Spleen (tissue), 11 donors: ENCODE results near the gene UCK2. TPM values are rescaled to one million over a fixed set of nuclear protein-coding genes. Genes with fewer than 3 reads are reported as not detected.

ENCODE experiments used
- DNase-seq: peaks from one replicate; pipeline ENCODE4 v3.0.0-alpha.2; 2020
- H3K27ac ChIP-seq, 8 donors: fragments of 200-600 bp; sonication (generic) in 7 of 8; 1 replicate in 4 of 8; 2 replicates in 4 of 8; pipeline versions ENCODE4 v1.5.0 to v1.8.0; 2016 to 2021; ENCODE audit warnings: inconsistent platforms in 4 of 8, mild to moderate bottlenecking in 4 of 8, moderate library complexity in 1 of 8
- H3K27me3 ChIP-seq, 7 donors: fragments of 200-600 bp; sonication (generic) in 6 of 7; replicated peaks in 1 of 7; 1 replicate in 4 of 7; 2 replicates in 3 of 7; pipeline versions ENCODE4 v1.5.0 to v1.8.0; 2016 to 2021; ENCODE audit warnings: inconsistent platforms in 3 of 7, mild to moderate bottlenecking in 1 of 7
- H3K36me3 ChIP-seq, 6 donors: fragments of 200-600 bp; sonication (generic) in 5 of 6; 1 replicate in 4 of 6; 2 replicates in 2 of 6; pipeline versions ENCODE4 v1.5.0 to v1.8.0; 2016 to 2021; ENCODE audit warnings: inconsistent platforms in 2 of 6
- H3K4me1 ChIP-seq, 6 donors: fragments of 200-600 bp; sonication (generic) in 5 of 6; 1 replicate in 3 of 6; 2 replicates in 3 of 6; pipeline versions ENCODE4 v1.5.0 to v1.8.0; 2016 to 2021; ENCODE audit warnings: inconsistent platforms in 3 of 6
- H3K4me3 ChIP-seq, 8 donors: fragments of 200-600 bp; sonication (generic) in 7 of 8; 1 replicate in 4 of 8; 2 replicates in 4 of 8; pipeline versions ENCODE4 v1.5.0 to v1.8.0; 2016 to 2021; ENCODE audit warnings: inconsistent platforms in 4 of 8, mild to moderate bottlenecking in 4 of 8, moderate library complexity in 2 of 8
- H3K9me3 ChIP-seq, 8 donors: fragments of 200-600 bp; sonication (generic) in 7 of 8; 1 replicate in 4 of 8; 2 replicates in 4 of 8; pipeline versions ENCODE4 v1.5.0 to v1.8.0; 2016 to 2021; ENCODE audit warnings: inconsistent platforms in 4 of 8
- POLR2A ChIP-seq, 3 donors: fragments of 450-650 bp; IDR thresholded peaks; one replicate each; pipeline ENCODE4 v1.5.1; 2017; ENCODE audit warnings: antibody characterized with exemption in 3 of 3, mild to moderate bottlenecking in 1 of 3
- POLR2AphosphoS5 ChIP-seq, 3 donors: sonication (generic); formaldehyde crosslinking; IDR thresholded peaks; one replicate each; pipeline ENCODE4 v1.5.1; 2017; ENCODE audit warnings: antibody characterized with exemption in 3 of 3
- WGBS, 5 donors: extraction: QIAGEN DNeasy Blood & Tissue Kit in 3 of 5; methylation state at CpG; one replicate each; pipeline versions ENCODE4 v1.1.5 to v1.1.7; 2013 to 2018; 5-methylcytosine and 5-hydroxymethylcytosine counted together
- intact Hi-C: fragments of 100-400 bp; cut with DNase I; formaldehyde crosslinking; loops from one replicate; pipeline ENCODE4 v1.15.0; 2023; ENCODE audit warnings: low total_unique reads
- polyA plus RNA-seq, 3 donors: library from polyadenylated mRNA; stranded (reverse); fragments of 200-250 nt; gene quantifications; one replicate each; pipeline ENCODE4 v1.2.1, GENCODE V29; 2013
- total RNA-seq, 7 donors: library from RNA; depleted of rRNA in 3 of 7; stranded (reverse); fragments of >200 nt in 3 of 7; fragmentation: NEBNext Ultra II Directional in 4 of 7; extraction: Animal tissue kit (Norgen Biotek cat#: 25700) in 4 of 7; gene quantifications; one replicate each; pipeline versions ENCODE4 v1.1.0 to v1.2.1, GENCODE V29; 2016 to 2021
- TF ChIP-seq, protein P1 (sequence below), 11 experiments: fragments of 200-600 bp in 7 of 11; fragments of 450-650 bp in 4 of 11; sonication (generic) in 4 of 11; IDR thresholded peaks in 8 of 11; conservative IDR thresholded peaks in 3 of 11; 1 replicate in 7 of 11; 2 replicates in 4 of 11; pipeline versions ENCODE4 v1.4.0 to v1.8.0; 2016 to 2021; ENCODE audit warnings: antibody characterized with exemption in 11 of 11, inconsistent platforms in 4 of 11, mild to moderate bottlenecking in 1 of 11
- donor health status: healthy with polysubstance abuse.
- donor health status: DM: no; HTN: no; CAD: no; lungs with moderate emphysema.
- donor health status: DM: no; HTN: no; CAD: no.
- donor health status: Bipolar disorder and iron deficiency.
- donor health status: healthy.
- donor health status: DM: no; HTN: no; CAD: no.
- donor health status: DM: yes; HTN: yes; CAD: no.

Gene UCK2
- total and polyA plus RNA-seq, 10 donors: 9.8 to 18.3 (median 16.0) TPM

DNA sequence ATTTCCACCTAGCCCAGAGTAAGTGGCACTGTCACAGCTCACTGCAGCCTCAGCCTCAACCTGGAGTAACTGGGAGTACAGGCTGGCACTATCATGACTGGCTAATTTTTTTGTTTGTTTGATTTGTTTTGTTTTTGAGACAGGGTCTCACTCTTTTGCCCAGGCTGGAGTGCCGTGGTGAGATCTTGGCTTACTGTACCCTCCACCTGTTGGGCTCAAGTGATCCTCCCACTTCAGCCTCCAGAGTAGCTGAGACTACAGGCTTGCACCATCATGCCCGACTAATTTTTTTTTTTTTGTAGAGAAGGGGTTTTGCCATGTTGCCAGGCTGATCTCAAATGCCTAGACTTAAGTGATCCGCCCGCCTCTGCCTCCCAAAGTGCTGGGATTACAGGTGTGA is 2.5 kb downstream of the UCK2 start:
- no peak for DNase-seq
- TF ChIP-seq, protein P1, sequence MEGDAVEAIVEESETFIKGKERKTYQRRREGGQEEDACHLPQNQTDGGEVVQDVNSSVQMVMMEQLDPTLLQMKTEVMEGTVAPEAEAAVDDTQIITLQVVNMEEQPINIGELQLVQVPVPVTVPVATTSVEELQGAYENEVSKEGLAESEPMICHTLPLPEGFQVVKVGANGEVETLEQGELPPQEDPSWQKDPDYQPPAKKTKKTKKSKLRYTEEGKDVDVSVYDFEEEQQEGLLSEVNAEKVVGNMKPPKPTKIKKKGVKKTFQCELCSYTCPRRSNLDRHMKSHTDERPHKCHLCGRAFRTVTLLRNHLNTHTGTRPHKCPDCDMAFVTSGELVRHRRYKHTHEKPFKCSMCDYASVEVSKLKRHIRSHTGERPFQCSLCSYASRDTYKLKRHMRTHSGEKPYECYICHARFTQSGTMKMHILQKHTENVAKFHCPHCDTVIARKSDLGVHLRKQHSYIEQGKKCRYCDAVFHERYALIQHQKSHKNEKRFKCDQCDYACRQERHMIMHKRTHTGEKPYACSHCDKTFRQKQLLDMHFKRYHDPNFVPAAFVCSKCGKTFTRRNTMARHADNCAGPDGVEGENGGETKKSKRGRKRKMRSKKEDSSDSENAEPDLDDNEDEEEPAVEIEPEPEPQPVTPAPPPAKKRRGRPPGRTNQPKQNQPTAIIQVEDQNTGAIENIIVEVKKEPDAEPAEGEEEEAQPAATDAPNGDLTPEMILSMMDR (IDR thresholded peaks at IDR 0.05 in 8 of 11, conservative IDR thresholded peaks at IDR 0.05 in 3 of 11): no peak
- TF ChIP-seq POLR2AphosphoS5 (IDR thresholded peaks at IDR 0.05): no peak
- no peak for TF ChIP-seq POLR2A (IDR thresholded peaks at IDR 0.05)
- no peak overlapping the region for H3K4me3 ChIP-seq
- no peaks in the 10 kb centered on the region for H3K9me3 ChIP-seq
- H3K4me1 ChIP-seq: peaks cover 5 to 29% (median 23%) of the 10 kb centered on the region in 6 donors
- intact Hi-C loops: no loop called here
- no peaks in the 10 kb centered on the region for H3K27me3 ChIP-seq
- WGBS, 5 donors: 77 to 88% (median 85%) methylated on average over 4 of the region's 4 CpGs
- no peak overlapping the region for H3K27ac ChIP-seq
- no peaks in the 10 kb centered on the region for H3K36me3 ChIP-seq

DNA sequence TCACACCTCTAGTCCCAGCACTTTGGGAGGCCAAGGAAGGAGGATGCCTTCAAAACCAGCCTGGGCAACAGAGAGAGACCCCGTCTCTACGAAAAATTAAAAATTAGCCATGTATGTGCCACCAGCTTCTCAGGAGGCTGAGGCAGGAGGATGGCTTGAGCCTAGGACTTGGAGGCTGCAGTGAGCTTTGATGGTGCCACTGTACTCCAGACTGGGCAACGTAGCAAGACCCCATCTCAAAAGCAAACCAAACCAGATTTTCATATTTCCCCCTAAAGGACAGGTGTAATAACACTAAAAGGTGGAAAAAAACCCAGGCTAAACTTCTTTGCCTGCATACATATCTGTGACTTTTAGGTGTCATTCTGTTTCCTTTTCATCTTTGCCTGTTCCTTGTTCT is 3.7 kb downstream of the UCK2 start:
- intact Hi-C loops: no loop called here
- WGBS, 5 donors: 94 to 97% (median 96%) methylated on average over 3 of the region's 3 CpGs

DNA sequence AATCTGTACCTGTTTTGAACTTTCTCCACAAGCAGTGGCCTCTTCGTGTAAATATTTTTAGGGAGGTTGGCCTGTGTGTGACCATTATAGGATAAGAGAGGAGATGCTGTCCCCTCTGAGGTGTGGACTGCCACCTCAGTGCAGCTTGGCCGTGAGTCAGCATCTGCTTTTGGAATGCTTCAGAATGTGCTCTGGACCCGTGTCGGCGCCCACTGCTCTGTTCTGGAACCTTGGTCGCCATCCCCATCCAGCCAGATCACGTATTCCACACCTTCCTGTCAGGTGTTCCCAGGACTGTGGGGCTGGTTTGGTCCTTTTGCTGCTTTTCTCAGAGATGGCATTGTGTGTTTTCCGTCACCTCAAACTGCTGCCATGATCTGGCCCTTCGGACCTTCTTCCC is 5.5 kb downstream of the UCK2 start:
- Histone ChIP-seq H3K27me3 (no peaks in the 10 kb centered on the region), H3K9me3 (no peaks in the 10 kb centered on the region), H3K4me1 (peaks cover 0 to 26% (median 12%) of the 10 kb centered on the region in 6 donors), H3K36me3 (no peaks in the 10 kb centered on the region), H3K27ac (no peak overlapping the region), H3K4me3 (no peak overlapping the region)
- intact Hi-C loops: no loop called here
- WGBS, 5 donors: 82 to 92% (median 85%) methylated on average over 9 of the region's 9 CpGs
- TF ChIP-seq, protein P1 (IDR thresholded peaks at IDR 0.05 in 8 of 11, conservative IDR thresholded peaks at IDR 0.05 in 3 of 11): no peak
- TF ChIP-seq POLR2A (IDR thresholded peaks at IDR 0.05) (no peak), POLR2AphosphoS5 (IDR thresholded peaks at IDR 0.05) (no peak)
- DNase-seq: no peak

More for the DNA sequence above, 3.7 kb downstream of the UCK2 start:
- DNase-seq: no peak
- no peaks in the 10 kb centered on the region for H3K36me3 ChIP-seq
- no peak overlapping the region for H3K4me3 ChIP-seq
- peaks cover 5 to 29% (median 22%) of the 10 kb centered on the region in 6 donors for H3K4me1 ChIP-seq
- no peaks in the 10 kb centered on the region for H3K27me3 ChIP-seq
- no peak overlapping the region for H3K27ac ChIP-seq
- TF ChIP-seq POLR2A (IDR thresholded peaks at IDR 0.05) (no peak), POLR2AphosphoS5 (IDR thresholded peaks at IDR 0.05) (no peak)
- TF ChIP-seq, protein P1 (IDR thresholded peaks at IDR 0.05 in 8 of 11, conservative IDR thresholded peaks at IDR 0.05 in 3 of 11): no peak
- no peaks in the 10 kb centered on the region for H3K9me3 ChIP-seq

DNA sequence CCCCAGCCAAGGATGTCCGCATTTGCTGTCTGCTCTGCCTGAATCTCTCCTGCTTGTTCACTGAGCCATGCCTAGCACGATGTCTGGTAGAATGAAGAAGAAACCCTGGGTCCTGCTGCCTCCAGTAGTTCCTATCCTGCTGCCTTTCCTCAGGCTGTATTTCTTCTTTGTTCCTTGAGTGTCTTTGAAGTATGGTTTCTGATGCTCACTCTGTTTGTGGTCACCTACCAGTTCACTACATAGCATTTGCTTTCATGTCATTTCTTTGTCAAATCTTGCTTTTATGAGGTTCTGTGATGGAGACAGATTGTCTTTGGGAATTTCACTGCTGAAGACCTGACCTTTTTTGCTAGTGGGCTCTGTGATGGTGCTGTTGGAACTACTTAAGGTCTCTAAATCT is 5.9 kb downstream of the UCK2 start:
- intact Hi-C loops: no loop called here
- Histone ChIP-seq H3K4me3 (no peak overlapping the region), H3K36me3 (no peaks in the 10 kb centered on the region), H3K4me1 (peaks cover 0 to 24% (median 12%) of the 10 kb centered on the region in 6 donors), H3K9me3 (no peaks in the 10 kb centered on the region), H3K27me3 (no peaks in the 10 kb centered on the region), H3K27ac (no peak overlapping the region)
- 77 to 86% (median 82%) methylated on average over 2 of the region's 2 CpGs for WGBS, 5 donors
- DNase-seq: no peak
- no peak for TF ChIP-seq POLR2A (IDR thresholded peaks at IDR 0.05)
- no peak for TF ChIP-seq POLR2AphosphoS5 (IDR thresholded peaks at IDR 0.05)
- TF ChIP-seq, protein P1 (IDR thresholded peaks at IDR 0.05 in 8 of 11, conservative IDR thresholded peaks at IDR 0.05 in 3 of 11): no peak
